Hepatocyte (in vitro differentiated cells): ENCODE measurements around the gene IL22. TPM values are rescaled to one million over a fixed set of nuclear protein-coding genes. Genes with fewer than 3 reads are reported as not detected.

Experiments
- DNase-seq: peaks from one replicate; pipeline ENCODE4 v3.0.0-alpha.2; 2016; ENCODE audit warnings: low spot score
- H2AFZ ChIP-seq: fragments of 200-600 bp; sonication (generic); 2 replicates; pipeline ENCODE4 v1.6.0; 2016; ENCODE audit warnings: antibody characterized with exemption, mild to moderate bottlenecking
- H3K27ac ChIP-seq: fragments of 200-600 bp; sonication (generic); 2 replicates; pipeline ENCODE4 v1.5.1; 2016; ENCODE audit warnings: mild to moderate bottlenecking
- H3K27me3 ChIP-seq: fragments of 200-600 bp; sonication (generic); 2 replicates; pipeline ENCODE4 v1.6.1; 2016
- H3K36me3 ChIP-seq: fragments of 200-600 bp; sonication (generic); replicated peaks from 2 replicates; pipeline ENCODE4 v1.5.1; 2016; ENCODE audit warnings: low read depth; ENCODE audit not compliant: insufficient read depth
- H3K4me1 ChIP-seq: fragments of 200-600 bp; sonication (generic); 2 replicates; pipeline ENCODE4 v1.5.1; 2016; ENCODE audit warnings: mild to moderate bottlenecking, moderate library complexity; ENCODE audit not compliant: insufficient read depth
- H3K4me2 ChIP-seq: fragments of 200-600 bp; sonication (generic); 2 replicates; pipeline ENCODE4 v1.6.0; 2016
- H3K4me3 ChIP-seq: fragments of 200-600 bp; sonication (generic); 2 replicates; pipeline ENCODE4 v1.5.1; 2016; ENCODE audit warnings: mild to moderate bottlenecking
- H3K79me2 ChIP-seq: fragments of 200-600 bp; sonication (generic); 2 replicates; pipeline ENCODE4 v1.6.0; 2017; ENCODE audit warnings: mild to moderate bottlenecking
- H3K9me2 ChIP-seq: fragments of 200-600 bp; sonication (generic); replicated peaks from 2 replicates; pipeline ENCODE4 v1.6.0; 2017; ENCODE audit warnings: mild to moderate bottlenecking; ENCODE audit not compliant: insufficient read depth
- H3K9me3 ChIP-seq: fragments of 200-600 bp; sonication (generic); 2 replicates; pipeline ENCODE4 v1.5.1; 2016; ENCODE audit warnings: low read depth, mild to moderate bottlenecking
- H4K20me1 ChIP-seq: fragments of 200-600 bp; sonication (generic); 2 replicates; pipeline ENCODE4 v1.6.0; 2016; ENCODE audit warnings: mild to moderate bottlenecking; ENCODE audit not compliant: insufficient read depth, poor library complexity, severe bottlenecking
- EZH2 ChIP-seq: fragments of 200-600 bp; sonication (generic); IDR thresholded peaks from 2 replicates; pipeline ENCODE4 v1.6.1; 2016; ENCODE audit warnings: antibody characterized with exemption, mild to moderate bottlenecking, borderline replicate concordance
- EZH2phosphoT487 ChIP-seq: fragments of 200-600 bp; sonication (generic); IDR thresholded peaks from one replicate; pipeline ENCODE4 v1.6.1; 2018; ENCODE audit warnings: antibody characterized with exemption, mild to moderate bottlenecking, low read depth, moderate library complexity; ENCODE audit not compliant: unreplicated experiment, severe bottlenecking
- WGBS: methylation state at CpG from one replicate; pipeline ENCODE4 v1.1.6; 2016; ENCODE audit warnings: low lambda C conversion rate; ENCODE audit errors: missing lambda C conversion rate; 5-methylcytosine and 5-hydroxymethylcytosine counted together
- polyA plus RNA-seq: library from polyadenylated mRNA; unstranded; fragments of >200 nt; fragmentation: Nextera tagmentation; extraction: Ambion mirVana; gene quantifications from 2 replicates; pipeline ENCODE4 v1.2.1, GENCODE V29; 2016
- total RNA-seq: library from RNA; depleted of rRNA; stranded (reverse); fragments of >200 nt; gene quantifications from 2 replicates; pipeline ENCODE4 v1.2.3, GENCODE V29; 2014
- TF ChIP-seq, protein P1 (sequence below): fragments of 200-600 bp; sonication (generic); IDR thresholded peaks from 2 replicates; pipeline ENCODE4 v1.5.1; 2016; ENCODE audit warnings: antibody characterized with exemption, mild to moderate bottlenecking; ENCODE audit not compliant: poor library complexity

IL22 gene
- total and polyA plus RNA-seq, 2 experiments from 2014 or later = not detected

DNA sequence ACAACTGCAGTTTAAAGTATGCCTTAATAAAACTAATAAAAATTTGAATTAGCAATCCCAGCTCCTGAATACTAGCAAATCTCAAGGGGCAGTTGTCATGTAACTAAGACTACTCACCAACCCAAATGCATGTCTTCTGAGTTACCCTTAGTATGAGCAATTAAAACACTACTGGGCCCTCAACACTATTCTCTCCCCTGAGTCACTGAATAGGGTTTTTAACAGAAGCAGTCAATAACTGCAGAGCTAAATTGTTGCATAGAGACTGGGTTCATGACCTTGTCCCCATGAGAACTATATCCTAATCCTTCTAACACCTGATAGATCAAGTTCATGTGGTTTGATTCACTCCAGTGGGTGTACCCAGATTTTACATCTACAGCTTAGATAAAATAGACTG lies 39.9 kb upstream of the IL22 start:
- Histone ChIP-seq H4K20me1 (no peaks in the 10 kb centered on the region), H3K36me3 (no peaks in the 10 kb centered on the region), H3K4me1 (no peaks in the 10 kb centered on the region), H3K79me2 (no peaks in the 10 kb centered on the region), H3K9me2 (no peaks in the 10 kb centered on the region), H3K4me3 (no peak overlapping the region), H3K4me2 (no peak overlapping the region), H3K27ac (no peak overlapping the region), H3K27me3 (no peaks in the 10 kb centered on the region), H3K9me3 (no peaks in the 10 kb centered on the region), H2AFZ (no peak overlapping the region)
- TF ChIP-seq EZH2phosphoT487 (no peak), EZH2 (no peak)
- TF ChIP-seq, protein P1, sequence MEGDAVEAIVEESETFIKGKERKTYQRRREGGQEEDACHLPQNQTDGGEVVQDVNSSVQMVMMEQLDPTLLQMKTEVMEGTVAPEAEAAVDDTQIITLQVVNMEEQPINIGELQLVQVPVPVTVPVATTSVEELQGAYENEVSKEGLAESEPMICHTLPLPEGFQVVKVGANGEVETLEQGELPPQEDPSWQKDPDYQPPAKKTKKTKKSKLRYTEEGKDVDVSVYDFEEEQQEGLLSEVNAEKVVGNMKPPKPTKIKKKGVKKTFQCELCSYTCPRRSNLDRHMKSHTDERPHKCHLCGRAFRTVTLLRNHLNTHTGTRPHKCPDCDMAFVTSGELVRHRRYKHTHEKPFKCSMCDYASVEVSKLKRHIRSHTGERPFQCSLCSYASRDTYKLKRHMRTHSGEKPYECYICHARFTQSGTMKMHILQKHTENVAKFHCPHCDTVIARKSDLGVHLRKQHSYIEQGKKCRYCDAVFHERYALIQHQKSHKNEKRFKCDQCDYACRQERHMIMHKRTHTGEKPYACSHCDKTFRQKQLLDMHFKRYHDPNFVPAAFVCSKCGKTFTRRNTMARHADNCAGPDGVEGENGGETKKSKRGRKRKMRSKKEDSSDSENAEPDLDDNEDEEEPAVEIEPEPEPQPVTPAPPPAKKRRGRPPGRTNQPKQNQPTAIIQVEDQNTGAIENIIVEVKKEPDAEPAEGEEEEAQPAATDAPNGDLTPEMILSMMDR = no peak
- no peak for DNase-seq

DNA sequence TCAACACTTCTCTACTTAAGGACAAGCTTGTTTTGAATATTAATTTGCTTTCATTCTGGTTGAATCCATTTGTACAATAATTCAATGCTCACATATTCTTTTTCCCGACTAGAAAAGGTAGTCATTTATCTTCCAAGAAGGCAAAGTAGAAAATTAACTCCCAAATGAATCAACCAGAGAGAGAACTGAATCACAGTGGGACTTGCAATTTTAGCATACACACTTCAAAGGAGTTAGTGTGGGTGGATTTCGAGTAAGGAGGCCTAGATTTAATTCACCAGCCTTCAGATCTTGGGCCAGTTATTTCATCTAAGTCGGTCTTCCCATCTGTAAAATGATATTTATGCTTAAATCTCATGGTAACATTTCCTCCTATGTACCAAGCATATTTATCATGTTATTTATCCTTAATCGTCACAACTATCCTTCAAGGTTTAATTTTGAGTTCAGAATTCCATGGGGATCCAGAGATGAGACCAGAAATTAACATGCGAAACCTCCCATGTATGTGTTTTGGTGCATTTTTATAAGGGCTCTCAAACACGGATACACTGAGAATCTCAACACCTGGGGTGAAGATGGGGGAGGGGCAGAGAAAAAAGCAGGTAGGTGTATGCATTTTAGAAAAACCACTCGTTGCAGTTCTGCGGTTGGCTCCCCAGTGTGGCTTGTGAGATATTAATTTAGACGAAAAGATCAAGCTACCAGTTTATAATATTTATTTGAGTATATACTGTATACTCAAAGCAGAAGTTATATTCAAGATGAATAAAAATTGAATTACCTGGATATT lies 38.9 kb upstream of the IL22 start:
- H3K4me1 ChIP-seq = no peaks in the 10 kb centered on the region
- no peak overlapping the region for H3K4me3 ChIP-seq
- no peaks in the 10 kb centered on the region for H3K27me3 ChIP-seq
- DNase-seq = no peak
- no peaks in the 10 kb centered on the region for H3K9me3 ChIP-seq
- no peaks in the 10 kb centered on the region for H4K20me1 ChIP-seq
- TF ChIP-seq, protein P1 = no peak
- TF ChIP-seq EZH2 (no peak), EZH2phosphoT487 (no peak)
- H3K36me3 ChIP-seq = no peaks in the 10 kb centered on the region
- no peak overlapping the region for H2AFZ ChIP-seq
- no peaks in the 10 kb centered on the region for H3K9me2 ChIP-seq
- no peaks in the 10 kb centered on the region for H3K79me2 ChIP-seq
- no peak overlapping the region for H3K27ac ChIP-seq
- no peak overlapping the region for H3K4me2 ChIP-seq
- WGBS = 88% methylated on average over 9 of the region's 9 CpGs

DNA sequence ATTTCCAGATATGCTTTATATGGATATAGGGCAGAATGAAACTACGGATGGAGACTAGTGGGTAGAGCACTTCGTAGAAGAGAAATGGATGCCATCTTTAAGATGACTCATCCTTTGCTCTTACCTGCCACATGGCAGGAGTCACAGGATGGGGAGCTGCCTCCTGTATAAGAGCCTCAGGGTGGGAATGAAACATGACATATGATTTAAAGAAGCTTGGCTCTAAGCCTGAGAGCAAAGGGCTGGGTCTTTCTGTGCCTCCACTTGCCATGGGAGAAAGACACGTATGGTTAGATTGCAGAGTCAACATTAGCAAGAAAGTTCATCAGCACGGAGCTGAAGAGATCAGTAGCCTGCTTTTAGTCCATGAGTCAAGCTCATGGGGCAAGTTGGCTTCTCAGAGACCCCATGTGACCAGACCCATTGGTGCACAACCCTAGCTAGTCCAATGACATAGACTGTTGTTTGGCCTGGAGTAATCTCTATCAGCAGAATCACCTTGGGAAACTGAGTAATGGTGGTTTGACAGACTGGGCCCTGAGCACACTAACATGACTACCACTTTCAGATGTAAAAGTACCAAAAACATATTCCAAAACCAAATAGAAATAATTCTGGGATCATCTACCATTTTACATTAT lies 38.1 kb upstream of the IL22 start:
- H3K27me3 ChIP-seq = no peaks in the 10 kb centered on the region
- H3K79me2 ChIP-seq = no peaks in the 10 kb centered on the region
- H3K4me2 ChIP-seq = no peak overlapping the region
- WGBS = 99% methylated on average over 4 of the region's 4 CpGs
- H3K9me3 ChIP-seq = no peaks in the 10 kb centered on the region
- TF ChIP-seq, protein P1 = no peak
- TF ChIP-seq EZH2 (no peak), EZH2phosphoT487 (no peak)
- no peak overlapping the region for H3K27ac ChIP-seq
- H4K20me1 ChIP-seq = no peaks in the 10 kb centered on the region
- no peaks in the 10 kb centered on the region for H3K4me1 ChIP-seq
- no peaks in the 10 kb centered on the region for H3K36me3 ChIP-seq
- DNase-seq = no peak
- no peak overlapping the region for H3K4me3 ChIP-seq
- no peaks in the 10 kb centered on the region for H3K9me2 ChIP-seq
- no peak overlapping the region for H2AFZ ChIP-seq
